Activated CD8-positive, alpha-beta memory T cell treated with anti-CD3 and anti-CD28 coated beads for 24 hours (primary cell): ENCODE measurements around the gene RYR2.

Experiments
- DNase-seq: peaks from one replicate; pipeline ENCODE4 v3.0.0-alpha.2; 2020

RYR2 gene

DNA sequence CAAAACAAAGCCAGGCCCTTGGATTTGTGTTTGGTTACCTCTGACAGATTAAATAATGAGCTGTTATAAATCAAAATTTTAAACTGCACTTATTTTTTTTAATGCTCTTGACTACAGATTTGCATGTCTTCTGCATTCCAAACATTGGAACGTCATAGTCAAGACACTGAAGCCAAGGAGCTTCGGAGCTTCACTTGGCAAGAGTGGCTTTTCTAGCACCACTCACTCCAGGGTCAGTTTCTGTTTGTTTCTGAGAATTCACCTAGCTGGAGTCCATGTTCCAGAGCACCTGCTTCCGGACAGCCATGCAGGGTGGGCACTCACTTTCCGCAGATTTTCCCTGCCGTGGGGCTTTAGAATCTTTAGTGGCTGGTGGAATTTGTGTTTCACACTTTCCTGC is 645.8 kb downstream of the RYR2 start:
- no peak for DNase-seq

DNA sequence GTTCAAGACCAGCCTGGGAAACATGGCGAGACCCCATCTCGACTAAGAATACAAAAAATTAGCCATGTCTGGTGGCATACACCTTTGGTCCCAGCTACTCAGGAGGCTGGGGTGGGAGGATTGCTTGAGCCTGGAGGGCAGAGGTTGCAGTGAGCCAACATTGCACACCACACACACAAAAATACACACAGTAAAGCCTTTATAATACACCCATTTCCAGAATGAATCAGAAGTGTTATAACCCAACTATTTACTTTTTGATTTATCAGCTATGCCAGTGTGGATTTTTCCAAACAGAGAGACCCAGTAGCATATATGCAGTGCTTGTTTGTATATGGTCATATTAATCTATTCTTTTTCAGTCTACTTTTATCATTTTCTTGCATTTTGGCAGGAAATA is 648.7 kb downstream of the RYR2 start:
- DNase-seq: no peak

DNA sequence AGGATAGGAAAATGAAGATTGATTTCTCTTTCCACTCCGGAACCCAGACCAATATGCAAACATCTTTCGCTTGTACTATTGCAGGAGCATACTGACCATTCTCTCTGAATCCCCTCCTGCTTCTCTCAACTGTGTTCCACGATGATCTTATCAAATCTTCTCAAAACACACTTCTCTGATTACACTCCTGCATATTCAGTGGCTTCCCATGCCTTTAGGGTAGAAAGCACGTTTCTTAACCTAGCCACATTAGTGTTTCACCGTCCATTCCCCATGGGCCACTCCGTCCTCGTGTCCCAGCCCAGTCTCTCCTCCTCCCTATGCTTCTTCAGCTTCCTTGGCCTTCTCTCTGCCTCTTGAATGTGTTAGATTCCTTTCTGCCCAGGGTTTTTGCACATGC is 650.3 kb downstream of the RYR2 start:
- DNase-seq: no peak

DNA sequence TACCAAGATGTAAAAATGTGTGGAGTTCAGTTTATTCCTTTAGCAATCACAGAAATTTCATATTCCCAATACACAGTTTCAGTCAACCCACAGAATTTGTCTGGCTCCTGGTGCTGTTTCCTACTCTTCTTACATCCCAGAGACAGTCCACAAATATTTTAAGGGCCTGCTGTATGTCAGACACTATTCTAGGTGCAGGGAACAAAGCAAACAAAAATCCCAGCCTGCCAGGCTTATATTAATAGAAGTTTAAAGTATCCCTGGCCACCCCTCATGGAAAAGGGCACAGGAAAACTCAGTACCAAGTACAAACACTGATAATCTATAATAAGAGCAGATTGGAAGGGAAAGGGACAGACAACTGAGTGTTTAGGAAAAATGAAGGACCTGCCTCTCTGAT is 653.9 kb downstream of the RYR2 start:
- DNase-seq: no peak

DNA sequence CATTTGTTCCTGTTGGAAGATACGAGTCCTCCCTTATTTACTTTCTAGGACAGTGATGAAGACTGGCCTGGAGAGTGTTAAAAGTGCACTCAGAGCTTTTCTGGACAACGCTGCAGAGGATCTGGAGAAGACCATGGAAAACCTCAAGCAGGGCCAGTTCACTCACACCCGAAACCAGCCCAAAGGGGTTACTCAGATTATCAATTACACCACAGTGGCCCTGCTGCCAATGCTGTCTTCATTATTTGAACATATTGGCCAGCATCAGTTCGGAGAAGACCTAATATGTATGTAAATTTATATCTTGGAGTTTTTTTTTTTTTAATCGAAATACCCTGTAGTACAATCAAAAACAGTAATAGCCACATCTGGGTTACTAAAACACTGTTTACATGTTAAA is 658.2 kb downstream of the RYR2 start:
- DNase-seq: no peak

- no peak for DNase-seq
Observed at GRCh38 chr1:237701534-237701933, 659.5 kb downstream of the RYR2 start.

DNA sequence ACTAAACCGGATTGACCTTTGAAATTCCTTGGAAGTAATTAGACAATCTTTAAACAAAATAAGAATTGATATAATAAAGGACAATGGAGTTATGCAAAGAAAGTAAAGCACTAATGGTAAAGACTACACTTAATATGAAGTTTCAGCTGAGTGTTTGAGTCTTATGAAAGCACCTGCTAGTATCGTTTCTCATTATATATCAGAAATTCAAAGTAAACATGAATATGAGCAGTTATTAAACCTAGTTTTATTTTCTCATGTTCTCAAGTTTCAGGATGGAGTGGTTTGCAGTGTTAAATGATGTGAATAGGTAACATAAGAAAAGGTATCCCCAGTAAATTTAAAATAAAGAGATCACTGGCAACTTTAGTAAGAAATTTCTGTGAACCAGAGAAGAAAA is 660.2 kb downstream of the RYR2 start:
- DNase-seq: no peak

GRCh38 chr1:237705462-237705861 is 663.5 kb downstream of the RYR2 start:
- no peak for DNase-seq

- DNase-seq: no peak
Observed at GRCh38 chr1:237709355-237709754, 667.4 kb downstream of the RYR2 start.

DNA sequence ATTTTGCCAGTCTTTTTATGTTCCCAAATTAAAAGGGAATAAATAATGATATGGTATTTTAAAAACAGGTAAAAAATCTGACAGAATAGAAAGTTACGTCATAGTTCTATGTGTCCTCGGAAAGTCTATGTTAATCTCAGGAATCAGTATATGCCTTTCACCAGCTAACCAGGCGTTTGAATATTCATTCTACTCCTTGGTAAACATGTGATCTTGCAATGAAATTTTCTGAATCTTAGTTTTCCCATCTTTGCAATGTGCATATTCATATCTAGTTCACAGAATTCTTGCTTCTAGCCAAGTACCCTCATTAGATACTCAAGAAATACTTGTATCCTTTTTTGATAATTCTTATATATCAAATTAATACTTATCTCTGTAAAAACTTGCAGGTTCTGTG is 669.3 kb downstream of the RYR2 start:
- DNase-seq: no peak

GRCh38 chr1:237712082-237712481 is 670.1 kb downstream of the RYR2 start:
- DNase-seq: no peak

- DNase-seq: no peak
Observed at GRCh38 chr1:237712586-237713157, 670.7 kb downstream of the RYR2 start.

- DNase-seq: no peak
Observed at GRCh38 chr1:237713916-237714315, 671.9 kb downstream of the RYR2 start.

GRCh38 chr1:237717106-237717505 is 675.1 kb downstream of the RYR2 start:
- DNase-seq: no peak

DNA sequence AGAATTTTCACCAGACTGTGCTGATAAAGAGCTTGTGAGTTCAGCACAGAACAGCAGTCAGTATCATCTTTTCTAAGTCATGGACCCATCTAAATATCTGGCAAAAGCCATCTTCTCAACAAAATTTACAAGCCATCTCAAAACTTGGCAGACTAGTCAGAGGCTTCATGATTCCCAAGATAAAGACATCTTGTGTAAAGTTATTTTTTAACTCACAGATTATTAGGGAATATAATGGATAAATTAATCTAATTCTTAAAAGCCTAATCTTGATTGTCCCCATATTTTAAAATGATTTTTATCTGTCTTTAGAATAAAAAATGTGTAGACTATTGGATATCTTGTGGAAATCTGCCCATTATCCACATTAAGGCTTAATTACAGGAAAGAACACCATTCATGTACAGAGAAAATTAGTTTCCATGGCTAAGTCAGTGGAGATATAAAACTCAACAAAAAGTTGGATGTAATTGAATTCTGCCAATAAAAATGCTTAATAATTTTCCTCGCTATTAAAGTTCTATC is 688.9 kb downstream of the RYR2 start:
- DNase-seq: no peak

GRCh38 chr1:237732657-237733056 is 690.7 kb downstream of the RYR2 start:
- DNase-seq: no peak

GRCh38 chr1:237736372-237737029 is 694.5 kb downstream of the RYR2 start:
- DNase-seq: no peak

GRCh38 chr1:237737448-237737847 is 695.5 kb downstream of the RYR2 start:
- no peak for DNase-seq

DNA sequence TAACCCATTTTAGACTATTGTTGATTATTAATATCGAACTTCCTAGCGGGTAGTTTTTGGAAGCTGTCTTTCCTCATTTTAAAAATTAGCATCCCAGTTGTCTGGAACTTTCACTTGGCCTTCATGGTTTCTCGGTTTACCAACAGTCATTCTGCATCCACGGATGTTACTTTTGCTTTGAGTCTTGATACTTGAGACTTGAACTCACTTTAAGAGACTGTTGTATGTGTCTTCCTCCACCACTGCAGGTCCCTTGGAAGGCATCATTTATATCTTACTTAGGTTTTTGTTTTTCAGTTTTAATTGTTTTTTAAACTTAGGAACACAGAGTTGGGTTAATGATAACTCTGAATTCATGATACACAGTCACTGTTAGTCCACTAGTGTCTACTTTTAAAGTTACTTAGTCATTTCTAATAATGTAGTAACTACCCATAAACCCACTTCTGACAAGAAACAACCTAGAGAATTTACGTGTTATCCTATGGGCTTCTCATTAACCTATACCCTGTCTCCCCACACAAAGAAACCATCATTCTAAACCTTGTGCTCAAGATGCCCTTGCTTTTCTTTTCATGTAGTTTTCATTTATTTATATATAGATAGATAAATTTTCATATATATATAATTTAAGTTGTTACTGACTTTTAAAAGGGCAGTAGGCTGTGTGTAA is 696.1 kb downstream of the RYR2 start:
- DNase-seq: no peak

DNA sequence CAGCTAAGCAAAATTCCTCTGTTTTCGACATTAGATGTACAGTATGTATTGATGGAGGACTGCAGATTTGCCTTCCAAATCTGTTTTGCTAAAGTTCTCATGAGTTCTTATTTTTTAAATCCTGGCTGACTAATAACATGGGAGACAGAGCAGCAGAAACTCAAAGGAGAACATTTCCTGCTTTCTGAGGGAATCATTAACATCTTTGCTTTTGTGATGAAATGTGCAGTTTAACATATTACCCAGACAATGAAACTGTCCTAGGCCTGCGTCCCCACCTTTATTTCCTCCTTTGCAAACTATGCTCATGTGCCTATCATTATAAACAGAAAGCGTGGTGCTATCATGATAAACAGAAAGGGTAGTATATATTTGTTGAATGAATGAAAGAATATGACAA is 698.9 kb downstream of the RYR2 start:
- DNase-seq: no peak

GRCh38 chr1:237745545-237745944 is 703.6 kb downstream of the RYR2 start:
- no peak for DNase-seq

DNA sequence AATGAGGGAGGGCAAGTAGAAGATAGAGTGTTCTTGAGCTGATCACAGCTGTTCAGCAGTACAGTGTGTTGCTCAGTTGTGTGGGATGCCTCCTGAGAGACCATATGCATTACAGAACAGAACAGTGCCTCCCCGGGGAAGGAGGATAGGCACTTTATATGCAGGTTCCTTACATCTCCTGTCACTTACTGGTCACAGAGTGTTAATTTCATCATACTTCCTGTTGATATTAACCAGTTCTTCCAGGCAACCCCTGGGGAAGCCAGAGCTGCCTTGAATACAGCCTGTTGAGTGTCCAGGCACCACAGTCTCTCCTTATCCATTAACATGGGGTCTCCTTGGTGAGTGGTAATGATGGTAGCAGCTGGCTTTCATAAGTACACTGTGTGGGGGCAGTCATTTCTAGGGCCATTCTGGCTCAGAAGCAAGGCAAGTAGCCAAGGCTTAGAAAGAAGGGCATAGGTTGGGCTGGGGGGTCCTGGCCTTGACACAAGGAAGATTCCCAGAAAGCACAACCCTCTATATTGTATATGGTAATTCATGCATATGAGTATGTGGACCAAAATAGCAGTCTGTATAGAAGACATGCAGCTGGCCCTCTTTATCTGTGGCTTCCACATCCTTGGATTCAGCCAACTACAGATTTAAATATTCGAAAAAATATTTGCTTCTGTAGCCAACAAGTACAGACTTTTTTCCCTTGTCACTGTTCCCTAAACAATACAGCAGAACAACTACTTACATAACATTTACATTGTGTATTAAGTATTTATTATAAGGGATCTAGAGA is 706.4 kb downstream of the RYR2 start:
- DNase-seq: no peak

DNA sequence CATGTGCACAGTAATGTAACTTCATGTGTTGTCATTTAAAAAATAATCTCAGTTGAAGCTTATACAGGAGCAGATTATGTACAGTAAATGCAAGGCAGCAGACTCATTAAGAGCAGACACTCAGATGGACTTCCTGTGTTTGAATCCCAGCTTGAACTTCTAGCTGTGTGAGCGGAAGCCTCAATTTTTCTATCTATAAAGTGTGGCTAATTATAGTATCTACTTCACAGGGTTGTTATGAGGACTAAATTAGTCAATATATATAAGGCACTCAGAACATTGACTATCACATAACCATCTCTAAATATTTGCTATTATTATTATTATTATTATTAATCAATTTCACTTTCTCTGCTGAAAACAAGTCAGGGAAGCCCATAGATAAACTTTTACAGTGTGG is 707.1 kb downstream of the RYR2 start:
- no peak for DNase-seq

DNA sequence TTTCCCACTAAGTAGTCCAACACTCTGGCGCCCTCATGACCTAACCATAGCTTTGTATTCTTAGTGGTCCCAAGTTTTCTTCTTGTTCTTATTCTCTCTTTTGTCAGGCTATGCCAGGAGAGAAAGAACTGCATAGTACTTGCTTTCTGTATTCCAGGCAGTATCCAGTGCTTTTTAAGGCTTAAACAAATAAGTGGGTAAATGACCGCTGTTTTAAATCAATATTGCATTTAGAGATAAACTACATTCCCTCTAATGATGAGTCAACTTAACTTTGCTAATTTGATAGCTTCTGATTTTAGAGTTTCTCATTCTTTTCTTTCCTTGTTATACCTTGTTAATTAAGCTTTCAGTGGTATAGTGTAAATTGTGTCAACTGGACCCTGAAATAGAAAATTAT is 709.1 kb downstream of the RYR2 start:
- no peak for DNase-seq
